ENCODE data around the gene ANKRD63.

GRCh38 chr15:40250304-40250656 lies 32.6 kb downstream of the ANKRD63 start:
- TF ChIP-seq, protein P1, sequence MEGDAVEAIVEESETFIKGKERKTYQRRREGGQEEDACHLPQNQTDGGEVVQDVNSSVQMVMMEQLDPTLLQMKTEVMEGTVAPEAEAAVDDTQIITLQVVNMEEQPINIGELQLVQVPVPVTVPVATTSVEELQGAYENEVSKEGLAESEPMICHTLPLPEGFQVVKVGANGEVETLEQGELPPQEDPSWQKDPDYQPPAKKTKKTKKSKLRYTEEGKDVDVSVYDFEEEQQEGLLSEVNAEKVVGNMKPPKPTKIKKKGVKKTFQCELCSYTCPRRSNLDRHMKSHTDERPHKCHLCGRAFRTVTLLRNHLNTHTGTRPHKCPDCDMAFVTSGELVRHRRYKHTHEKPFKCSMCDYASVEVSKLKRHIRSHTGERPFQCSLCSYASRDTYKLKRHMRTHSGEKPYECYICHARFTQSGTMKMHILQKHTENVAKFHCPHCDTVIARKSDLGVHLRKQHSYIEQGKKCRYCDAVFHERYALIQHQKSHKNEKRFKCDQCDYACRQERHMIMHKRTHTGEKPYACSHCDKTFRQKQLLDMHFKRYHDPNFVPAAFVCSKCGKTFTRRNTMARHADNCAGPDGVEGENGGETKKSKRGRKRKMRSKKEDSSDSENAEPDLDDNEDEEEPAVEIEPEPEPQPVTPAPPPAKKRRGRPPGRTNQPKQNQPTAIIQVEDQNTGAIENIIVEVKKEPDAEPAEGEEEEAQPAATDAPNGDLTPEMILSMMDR (IDR thresholded peaks at IDR 0.05 in 2 of 3, conservative IDR thresholded peaks at IDR 0.05 in 1 of 3; ENCODE audit: control insufficient read depth in 2 of 3, extremely low read depth in 1 of 3, insufficient read depth in 1 of 3, low read depth in 3 of 3, low read length in 3 of 3): no peak
- TF ChIP-seq MTA2 (IDR thresholded peaks at IDR 0.05; ENCODE audit: low read depth) (no peak), EGR1 (IDR thresholded peaks at IDR 0.05; ENCODE audit: borderline replicate concordance in 1 of 2, low read depth in 2 of 2, low read length in 2 of 2) (no peak), CHD1 (IDR thresholded peaks at IDR 0.05; ENCODE audit: low read depth, low read length) (no peak), JUND (IDR thresholded peaks at IDR 0.05; ENCODE audit: low read depth, low read length) (no peak), SP1 (IDR thresholded peaks at IDR 0.05; ENCODE audit: low read depth, low read length) (no peak), MEF2B (IDR thresholded peaks at IDR 0.05; ENCODE audit: partially characterized antibody, poor library complexity, severe bottlenecking) (no peak), TCF12 (IDR thresholded peaks at IDR 0.05; ENCODE audit: low read depth, low read length) (no peak), SPI1 (IDR thresholded peaks at IDR 0.05; ENCODE audit: borderline replicate concordance, insufficient read depth, low read depth, low read length) (no peak), EP300 (IDR thresholded peaks at IDR 0.05; ENCODE audit: borderline replicate concordance in 1 of 2, control insufficient read depth in 1 of 2, low read depth in 2 of 2, low read length in 2 of 2) (no peak), RAD21 (IDR thresholded peaks at IDR 0.05; ENCODE audit: insufficient read depth, low read depth, low read length) (no peak), KAT2A (conservative IDR thresholded peaks at IDR 0.05; ENCODE audit: control insufficient read depth, low read depth, low read length) (no peak), SIN3A (IDR thresholded peaks at IDR 0.05; ENCODE audit: low read depth, low read length) (no peak)

Measured in GM12878 (cell line).